Measurements from ENCODE around the gene CCM2L.
A peak's percentile ranks its signal among the peaks of the same experiment; 100 is the strongest.

The CCM2L gene

GRCh38 chr20:31996996-31997395, 13.2 kb upstream of the CCM2L start:
- no peak for DNase-seq

- DNase-seq, result no peak
These were observed 12.0 kb upstream of the CCM2L start for GRCh38 chr20:31998246-31998645.

- DNase-seq, result no peak
These were observed 6.9 kb upstream of the CCM2L start for GRCh38 chr20:32003325-32003724.

GRCh38 chr20:32004963-32005362, 5.3 kb upstream of the CCM2L start:
- DNase-seq, result no peak

- no peak for DNase-seq
These were observed 4.2 kb upstream of the CCM2L start for GRCh38 chr20:32006053-32006452.

- no peak for DNase-seq
These were observed 3.1 kb upstream of the CCM2L start for GRCh38 chr20:32006841-32007786.

- no peak for DNase-seq
These were observed 2.2 kb upstream of the CCM2L start for GRCh38 chr20:32007787-32008616.

- DNase-seq, result no peak
These were observed 674 bp upstream of the CCM2L start for GRCh38 chr20:32009564-32009963.

- no peak for DNase-seq
These were observed 428 bp downstream of the CCM2L start for GRCh38 chr20:32010666-32011065.

- DNase-seq, result no peak
These were observed 2.0 kb downstream of the CCM2L start for GRCh38 chr20:32012159-32012688.

- DNase-seq, result no peak
These were observed 3.1 kb downstream of the CCM2L start for GRCh38 chr20:32013326-32013725.

- peak; percentile 58 for DNase-seq
These were observed 7.5 kb downstream of the CCM2L start for GRCh38 chr20:32017711-32018251.

- peak; percentile 46 for DNase-seq
These were observed 8.3 kb downstream of the CCM2L start for GRCh38 chr20:32018269-32019155.

GRCh38 chr20:32019156-32019510, 8.9 kb downstream of the CCM2L start:
- DNase-seq, result no peak

- DNase-seq, result no peak
These were observed 9.6 kb downstream of the CCM2L start for GRCh38 chr20:32019563-32020463.

GRCh38 chr20:32021091-32021490, 10.9 kb downstream of the CCM2L start:
- DNase-seq, result no peak

GRCh38 chr20:32024683-32025295, 14.6 kb downstream of the CCM2L start:
- DNase-seq, result no peak

GRCh38 chr20:32027643-32028042, 17.4 kb downstream of the CCM2L start:
- DNase-seq, result no peak

- no peak for DNase-seq
These were observed 18.6 kb downstream of the CCM2L start for GRCh38 chr20:32028647-32029372.

GRCh38 chr20:32029561-32029960, 19.3 kb downstream of the CCM2L start:
- DNase-seq, result no peak

Data from CD4-positive, alpha-beta T cell treated with Interleukin-21 for 1 hour (primary cell).